Measurements from ENCODE around the gene FAM107B. TPM values are rescaled to one million over a fixed set of nuclear protein-coding genes. Genes with fewer than 3 reads are reported as not detected.

Gene FAM107B
- total and polyA plus RNA-seq, 2 of the 13 experiments (the other 11 are each of a cell fraction or from before 2014, with no cell fraction given) = 15.7 to 24.8 TPM

DNA sequence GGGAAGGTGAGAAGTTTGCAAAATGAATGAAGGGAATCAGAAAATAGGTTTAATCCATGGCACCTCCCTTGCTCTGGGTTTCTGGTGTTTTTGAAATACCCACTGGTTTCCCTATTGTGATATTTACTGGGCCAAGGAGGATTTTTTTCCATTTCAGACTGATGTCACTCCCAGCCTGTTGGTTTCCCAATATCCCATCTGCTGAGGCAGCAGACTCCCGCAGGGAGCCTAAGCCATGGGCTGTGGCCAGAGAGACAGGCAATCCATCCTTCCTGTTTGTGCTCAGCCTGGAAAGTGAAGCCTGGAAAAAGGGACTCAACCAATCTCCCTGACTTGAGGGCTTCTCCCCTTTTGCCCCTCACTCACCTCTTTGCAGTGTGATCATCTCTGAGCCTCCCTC, 22.8 kb downstream of the FAM107B start:
- Histone ChIP-seq H3K9me3 (ENCODE audit: low read length) (no peaks in the 10 kb centered on the region), H3K36me3 (replicated peaks in 1 of 2; ENCODE audit: control insufficient read depth in 1 of 2, insufficient read depth in 2 of 2, low read length in 2 of 2) (no peaks in the 10 kb centered on the region), H3K4me1 (ENCODE audit: insufficient read depth, low read length) (peaks cover 10% of the 10 kb centered on the region), H3K27me3 (ENCODE audit: control insufficient read depth in 1 of 2, insufficient read depth in 2 of 2, low read length in 2 of 2) (peaks cover 0 to 4% of the 10 kb centered on the region in 2 experiments; a peak in 1 of 5 replicates), H3K4me3 (replicated peaks in 1 of 3; ENCODE audit: insufficient read depth in 1 of 3, low read depth in 2 of 3, low read length in 3 of 3) (no peak overlapping the region), H3K27ac (ENCODE audit: extremely low read length, insufficient read depth, low read length) (no peak overlapping the region), H2AFZ (ENCODE audit: low read length) (no peak overlapping the region), H4K20me1 (ENCODE audit: insufficient read depth, low read length) (no peaks in the 10 kb centered on the region), H3K79me2 (ENCODE audit: insufficient read depth, low read length) (no peaks in the 10 kb centered on the region), H3K4me2 (ENCODE audit: low read depth, low read length) (no peak overlapping the region), H3K9ac (ENCODE audit: insufficient read depth, low read depth, low read length) (no peak overlapping the region)
- no TSS peak for BruUV-seq (replicated peaks)
- 60% methylated on average over 1 of the region's 1 CpG for WGBS (ENCODE audit: low lambda C conversion rate)
- intact Hi-C loops (cut with micrococcal nuclease; ENCODE audit: unreplicated experiment) = no loop called here
- TF ChIP-seq CBX5 (CRISPR knock-in tag; IDR thresholded peaks at IDR 0.05; ENCODE audit: borderline replicate concordance) (no peak), HNF4A (CRISPR knock-in tag; IDR thresholded peaks at IDR 0.05) (no peak), MZF1 (CRISPR knock-in tag; IDR thresholded peaks at IDR 0.05; ENCODE audit: borderline replicate concordance) (no peak), FOSL1 (CRISPR knock-in tag; IDR thresholded peaks at IDR 0.05; ENCODE audit: borderline replicate concordance) (no peak), ZNF83 (CRISPR knock-in tag; IDR thresholded peaks at IDR 0.05; ENCODE audit: borderline replicate concordance) (no peak), NR1H2 (CRISPR knock-in tag; IDR thresholded peaks at IDR 0.05; ENCODE audit: borderline replicate concordance, low read depth) (no peak), ZIK1 (CRISPR knock-in tag; IDR thresholded peaks at IDR 0.05; ENCODE audit: borderline replicate concordance, low read depth) (no peak), ZFP62 (CRISPR knock-in tag; IDR thresholded peaks at IDR 0.05) (no peak)
- TF ChIP-seq, protein P1, sequence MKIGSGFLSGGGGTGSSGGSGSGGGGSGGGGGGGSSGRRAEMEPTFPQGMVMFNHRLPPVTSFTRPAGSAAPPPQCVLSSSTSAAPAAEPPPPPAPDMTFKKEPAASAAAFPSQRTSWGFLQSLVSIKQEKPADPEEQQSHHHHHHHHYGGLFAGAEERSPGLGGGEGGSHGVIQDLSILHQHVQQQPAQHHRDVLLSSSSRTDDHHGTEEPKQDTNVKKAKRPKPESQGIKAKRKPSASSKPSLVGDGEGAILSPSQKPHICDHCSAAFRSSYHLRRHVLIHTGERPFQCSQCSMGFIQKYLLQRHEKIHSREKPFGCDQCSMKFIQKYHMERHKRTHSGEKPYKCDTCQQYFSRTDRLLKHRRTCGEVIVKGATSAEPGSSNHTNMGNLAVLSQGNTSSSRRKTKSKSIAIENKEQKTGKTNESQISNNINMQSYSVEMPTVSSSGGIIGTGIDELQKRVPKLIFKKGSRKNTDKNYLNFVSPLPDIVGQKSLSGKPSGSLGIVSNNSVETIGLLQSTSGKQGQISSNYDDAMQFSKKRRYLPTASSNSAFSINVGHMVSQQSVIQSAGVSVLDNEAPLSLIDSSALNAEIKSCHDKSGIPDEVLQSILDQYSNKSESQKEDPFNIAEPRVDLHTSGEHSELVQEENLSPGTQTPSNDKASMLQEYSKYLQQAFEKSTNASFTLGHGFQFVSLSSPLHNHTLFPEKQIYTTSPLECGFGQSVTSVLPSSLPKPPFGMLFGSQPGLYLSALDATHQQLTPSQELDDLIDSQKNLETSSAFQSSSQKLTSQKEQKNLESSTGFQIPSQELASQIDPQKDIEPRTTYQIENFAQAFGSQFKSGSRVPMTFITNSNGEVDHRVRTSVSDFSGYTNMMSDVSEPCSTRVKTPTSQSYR (CRISPR knock-in tag; IDR thresholded peaks at IDR 0.05; ENCODE audit: borderline replicate concordance) = no peak
- TF ChIP-seq, protein P2, sequence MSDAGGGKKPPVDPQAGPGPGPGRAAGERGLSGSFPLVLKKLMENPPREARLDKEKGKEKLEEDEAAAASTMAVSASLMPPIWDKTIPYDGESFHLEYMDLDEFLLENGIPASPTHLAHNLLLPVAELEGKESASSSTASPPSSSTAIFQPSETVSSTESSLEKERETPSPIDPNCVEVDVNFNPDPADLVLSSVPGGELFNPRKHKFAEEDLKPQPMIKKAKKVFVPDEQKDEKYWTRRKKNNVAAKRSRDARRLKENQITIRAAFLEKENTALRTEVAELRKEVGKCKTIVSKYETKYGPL (CRISPR knock-in tag; IDR thresholded peaks at IDR 0.05) = no peak
- no peak for DNase-seq (ENCODE audit: low spot score)
- ChIA-PET CTCF (ENCODE audit: low intra/inter-chr PET ratio, low total read pairs) (no interaction called here), POLR2A (no interaction called here)
- no peak for ATAC-seq
- in situ Hi-C loops (cut with HindIII; ENCODE audit: extremely low pct_ligation_motif_present, low pct_unique_long_range_greater_than_20kb) = no loop called here
- FAIRE-seq = no peak
